ENCODE results near the gene TAC4.

The TAC4 gene

GRCh38 chr17:49848019-49848473 is at the start of gene TAC4:
TSS of gene TAC4 (minus strand) at chr17:49848069. CDS start at chr17:49848017, 52 bp downstream.
- no peak for DNase-seq

- DNase-seq: no peak
These were observed 49.0 kb upstream of the TAC4 start for GRCh38 chr17:49896860-49897259.

DNA sequence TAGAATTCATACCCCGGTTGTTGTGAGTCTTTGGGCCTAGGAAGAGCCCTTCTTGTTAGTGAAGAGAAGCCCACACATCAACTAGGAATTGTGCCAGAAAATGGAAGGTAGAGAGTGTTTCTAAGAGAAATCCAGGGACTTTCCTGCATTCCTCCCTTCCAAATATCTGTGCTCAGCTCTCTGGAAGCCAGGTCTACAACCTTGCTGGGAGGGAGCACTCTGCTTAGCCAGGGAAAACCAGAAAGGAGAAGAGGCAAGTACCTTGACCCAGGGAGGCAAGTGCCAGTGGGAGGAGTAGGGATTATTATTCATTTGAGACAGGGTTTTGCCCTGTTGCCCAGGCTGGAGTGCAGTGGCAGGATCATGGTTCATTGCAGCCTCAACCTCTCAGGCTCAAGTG is 48.4 kb upstream of the TAC4 start:
- DNase-seq: no peak

DNA sequence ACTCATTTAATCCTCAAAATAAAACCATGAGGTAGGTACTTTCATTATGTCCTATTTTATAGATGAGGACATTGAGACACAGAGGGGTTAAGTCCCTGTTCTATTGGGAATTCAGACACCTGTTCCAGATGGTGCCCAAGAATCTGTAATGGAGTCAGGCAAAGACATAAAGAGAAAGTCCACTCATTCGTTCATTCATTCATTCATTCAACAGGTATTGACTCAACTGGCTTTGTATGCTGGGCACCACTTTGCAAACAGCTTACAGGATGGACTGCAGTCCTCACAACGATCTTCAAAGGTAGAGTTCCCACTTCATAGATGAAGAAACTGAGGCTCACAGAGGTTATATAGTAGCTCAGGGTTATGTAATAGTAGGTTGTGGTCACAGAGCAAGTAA is 47.9 kb upstream of the TAC4 start:
- no peak for DNase-seq

DNA sequence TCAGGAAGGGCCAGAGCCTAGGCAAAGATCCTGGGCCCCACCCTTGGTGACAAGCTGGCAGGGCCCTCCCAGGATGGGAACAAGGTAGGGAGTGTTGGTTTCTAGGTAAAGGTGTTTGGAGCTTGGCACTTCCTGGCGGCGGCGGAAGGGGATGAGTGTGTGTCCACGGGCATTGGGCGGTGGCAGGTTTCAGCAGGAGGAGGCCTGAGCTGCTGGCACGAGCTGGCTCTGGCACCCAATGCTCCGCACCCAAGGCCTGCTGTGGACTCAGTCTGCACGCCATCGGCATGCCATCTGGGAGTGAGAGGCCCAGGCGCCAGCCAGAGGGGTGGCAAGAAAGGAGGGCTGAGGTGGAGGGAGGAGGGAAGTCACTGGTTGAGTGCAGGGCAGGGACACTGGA is 46.9 kb upstream of the TAC4 start:
- DNase-seq: no peak

GRCh38 chr17:49891694-49892389 is 44.0 kb upstream of the TAC4 start:
- no peak for DNase-seq

DNA sequence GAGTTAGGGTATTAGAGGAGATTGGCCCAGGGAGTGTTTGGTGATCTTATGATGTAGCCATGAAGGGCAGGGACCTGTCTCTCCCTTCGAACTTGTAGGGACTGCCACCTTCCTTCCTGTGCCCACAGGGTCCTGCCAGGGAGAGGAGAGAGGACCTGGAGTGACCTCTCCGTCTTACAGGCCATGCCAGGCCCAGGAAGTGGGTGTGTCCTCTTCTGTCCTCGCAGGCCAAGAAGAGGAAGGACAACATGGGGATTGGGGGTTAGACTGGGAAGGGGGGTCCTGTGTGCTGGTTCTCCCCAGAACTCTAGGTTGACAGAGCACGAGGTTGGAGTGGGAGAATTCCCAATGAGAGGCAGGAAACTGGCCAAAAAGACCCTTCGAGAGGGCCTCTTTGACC is 43.4 kb upstream of the TAC4 start:
- no peak for DNase-seq

GRCh38 chr17:49890852-49891251 is 43.0 kb upstream of the TAC4 start:
- DNase-seq: no peak

DNA sequence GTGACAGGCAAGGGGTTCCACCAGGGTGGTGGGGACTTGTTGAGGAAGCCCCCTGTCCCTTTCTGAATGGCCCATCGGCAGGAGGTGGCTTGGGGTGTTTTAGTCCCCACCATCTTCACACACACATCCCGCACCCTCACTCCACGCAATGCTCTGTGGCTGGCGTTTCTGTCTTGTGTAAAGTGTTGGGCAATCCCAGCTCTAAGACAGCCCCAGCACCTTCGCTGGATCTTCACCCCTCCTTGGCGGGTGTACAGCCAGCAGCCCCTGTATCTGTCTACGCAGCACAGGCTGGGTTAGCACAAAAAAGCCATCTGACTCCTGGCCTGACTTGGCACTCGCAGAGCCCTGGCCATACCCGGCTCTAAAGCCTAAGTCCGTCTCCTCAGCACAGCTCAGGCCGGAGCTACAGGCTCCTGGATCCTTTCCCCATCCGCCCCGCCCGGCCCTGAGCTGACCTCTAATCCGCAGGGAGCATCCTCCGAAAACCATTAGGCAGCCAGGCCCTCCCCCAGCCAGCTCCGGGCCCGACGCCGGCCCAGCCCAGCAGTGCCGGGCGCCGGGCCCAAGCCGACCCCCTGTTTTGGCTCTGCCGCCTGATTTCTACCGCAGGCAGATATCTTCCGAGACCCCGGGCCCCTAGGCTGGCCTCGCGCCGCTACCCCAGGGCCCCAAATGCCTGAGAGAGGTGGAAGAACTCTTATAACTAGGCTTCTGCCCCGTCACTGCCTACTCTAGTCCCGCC is 42.4 kb upstream of the TAC4 start:
- DNase-seq: no peak

DNA sequence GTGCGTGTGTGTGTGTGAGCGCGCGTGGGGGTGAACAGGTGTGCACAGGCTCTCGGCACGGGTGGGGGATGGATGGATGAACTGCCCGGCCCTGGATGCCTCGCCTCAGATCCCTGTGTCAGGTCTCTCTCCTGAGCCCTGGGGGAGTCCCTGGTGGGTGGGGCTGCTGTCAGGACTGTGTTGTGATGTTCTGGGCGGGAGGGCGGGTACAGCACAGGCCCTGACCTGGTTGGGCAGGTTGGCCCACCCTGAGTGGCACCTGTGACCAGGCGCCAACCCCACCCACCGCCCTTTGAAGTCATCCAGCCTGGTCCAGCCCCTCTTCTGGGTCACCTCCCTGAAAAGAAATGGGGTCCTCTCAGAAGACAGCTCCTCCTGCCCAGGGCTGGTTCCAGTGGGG is 41.6 kb upstream of the TAC4 start:
- DNase-seq: no peak

DNA sequence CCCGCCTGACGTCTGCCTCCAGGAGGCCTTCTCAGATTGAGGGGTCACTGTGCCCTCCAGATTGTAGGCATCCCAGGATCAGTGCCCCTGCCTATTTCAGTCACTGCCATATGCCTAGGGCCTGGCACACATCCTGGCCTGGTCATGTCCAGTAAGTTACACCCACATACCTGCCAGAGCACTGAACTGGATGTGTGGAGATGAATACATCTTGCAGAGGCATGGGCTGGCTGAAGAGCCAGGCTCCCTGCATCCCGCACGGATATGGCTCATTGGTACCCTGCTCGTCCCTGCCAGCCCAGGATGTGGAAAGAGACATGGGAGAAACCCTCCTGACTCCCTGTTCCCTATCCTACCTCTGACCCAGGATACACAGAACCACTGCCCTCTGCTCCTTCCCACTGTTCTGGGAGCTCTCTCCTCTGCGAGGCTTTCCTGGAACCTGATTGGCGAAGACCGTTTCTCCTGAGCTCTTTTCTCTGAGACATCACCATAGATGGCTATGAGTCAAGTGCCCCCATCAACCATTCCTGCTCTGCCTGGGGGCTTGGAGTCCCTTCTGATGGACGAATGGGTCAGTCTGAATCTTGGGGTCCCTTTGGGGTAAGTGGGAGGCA is 40.0 kb upstream of the TAC4 start:
- DNase-seq: no peak

- no peak for DNase-seq
These were observed 39.3 kb upstream of the TAC4 start for GRCh38 chr17:49887086-49887743.

DNA sequence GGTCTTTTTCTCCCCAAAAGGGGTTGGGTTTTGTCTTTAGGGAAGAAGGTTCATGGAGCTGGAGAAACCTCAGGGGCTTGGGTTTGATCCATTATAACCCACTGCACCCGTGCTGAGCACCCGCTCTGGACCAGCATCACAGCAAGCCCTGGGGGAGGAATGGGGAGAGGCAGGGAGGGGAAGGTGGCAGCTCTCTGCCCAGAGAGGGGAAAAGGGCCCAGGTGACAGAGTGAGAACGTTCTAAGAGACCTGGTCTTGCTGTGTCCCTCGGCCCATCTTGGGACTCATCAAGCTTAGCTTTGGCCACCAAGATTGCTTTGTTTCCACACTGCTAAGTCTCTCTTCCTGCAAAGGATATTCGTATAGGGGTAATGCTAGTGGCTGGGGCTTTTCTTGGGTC is 38.2 kb upstream of the TAC4 start:
- DNase-seq: no peak

DNA sequence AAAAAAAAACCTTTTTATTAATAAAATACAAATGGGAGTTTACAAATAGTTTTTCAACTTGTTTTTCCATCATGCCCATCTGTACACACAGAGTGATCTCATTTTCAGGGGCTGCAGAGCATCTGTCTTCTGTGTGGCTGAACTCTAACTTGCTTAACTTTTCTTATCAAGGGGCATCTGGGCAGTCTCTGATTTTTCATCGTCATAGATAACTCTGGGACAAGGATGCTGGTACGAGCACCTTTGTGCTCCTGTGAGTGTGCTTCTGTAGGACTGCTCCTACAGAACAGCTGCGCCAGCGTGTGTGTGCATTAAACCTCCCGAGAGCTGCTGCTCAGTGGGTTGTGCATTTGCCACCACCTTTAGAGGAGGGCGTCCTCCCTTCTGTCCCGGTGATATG is 34.6 kb upstream of the TAC4 start:
- no peak for DNase-seq

GRCh38 chr17:49881054-49881402 is 33.2 kb upstream of the TAC4 start:
- no peak for DNase-seq

DNA sequence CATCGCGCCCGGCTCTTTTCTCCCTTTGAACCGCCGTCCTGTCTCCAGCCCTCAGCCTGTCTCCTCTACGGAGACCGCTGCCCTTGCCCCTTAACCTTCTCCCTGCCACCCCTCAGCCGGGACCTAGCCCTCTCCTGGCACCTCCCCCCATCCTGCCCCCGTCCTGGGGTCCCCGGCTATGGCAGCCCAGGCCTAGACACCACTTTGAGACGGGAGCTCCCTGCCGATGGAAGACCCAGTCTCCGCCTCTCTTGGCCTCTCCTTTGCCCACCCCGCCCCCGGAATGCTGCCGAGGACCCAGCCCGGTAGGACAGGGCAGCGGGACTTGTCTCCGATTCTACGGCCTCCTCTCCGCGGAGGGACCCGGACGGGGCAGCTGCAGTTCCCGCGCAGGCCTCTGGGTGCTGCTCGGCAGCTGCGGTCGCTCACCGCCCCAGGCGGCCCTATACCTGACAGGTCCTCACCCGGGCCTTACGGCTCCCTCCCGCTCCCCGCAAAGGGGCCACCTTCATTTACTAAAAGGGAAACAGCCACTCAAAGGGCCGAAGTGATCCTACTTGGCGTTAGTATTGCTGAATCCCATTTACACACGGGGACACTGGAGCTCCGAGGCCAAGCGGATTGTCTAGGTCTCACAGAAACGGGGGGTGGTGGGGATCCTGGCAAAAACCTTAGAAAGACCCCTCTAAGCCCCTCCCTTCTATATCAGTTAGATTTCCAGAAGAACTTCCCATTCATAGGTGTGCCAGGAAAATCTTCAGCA is 32.6 kb upstream of the TAC4 start:
- peak; percentile 42 for DNase-seq

DNA sequence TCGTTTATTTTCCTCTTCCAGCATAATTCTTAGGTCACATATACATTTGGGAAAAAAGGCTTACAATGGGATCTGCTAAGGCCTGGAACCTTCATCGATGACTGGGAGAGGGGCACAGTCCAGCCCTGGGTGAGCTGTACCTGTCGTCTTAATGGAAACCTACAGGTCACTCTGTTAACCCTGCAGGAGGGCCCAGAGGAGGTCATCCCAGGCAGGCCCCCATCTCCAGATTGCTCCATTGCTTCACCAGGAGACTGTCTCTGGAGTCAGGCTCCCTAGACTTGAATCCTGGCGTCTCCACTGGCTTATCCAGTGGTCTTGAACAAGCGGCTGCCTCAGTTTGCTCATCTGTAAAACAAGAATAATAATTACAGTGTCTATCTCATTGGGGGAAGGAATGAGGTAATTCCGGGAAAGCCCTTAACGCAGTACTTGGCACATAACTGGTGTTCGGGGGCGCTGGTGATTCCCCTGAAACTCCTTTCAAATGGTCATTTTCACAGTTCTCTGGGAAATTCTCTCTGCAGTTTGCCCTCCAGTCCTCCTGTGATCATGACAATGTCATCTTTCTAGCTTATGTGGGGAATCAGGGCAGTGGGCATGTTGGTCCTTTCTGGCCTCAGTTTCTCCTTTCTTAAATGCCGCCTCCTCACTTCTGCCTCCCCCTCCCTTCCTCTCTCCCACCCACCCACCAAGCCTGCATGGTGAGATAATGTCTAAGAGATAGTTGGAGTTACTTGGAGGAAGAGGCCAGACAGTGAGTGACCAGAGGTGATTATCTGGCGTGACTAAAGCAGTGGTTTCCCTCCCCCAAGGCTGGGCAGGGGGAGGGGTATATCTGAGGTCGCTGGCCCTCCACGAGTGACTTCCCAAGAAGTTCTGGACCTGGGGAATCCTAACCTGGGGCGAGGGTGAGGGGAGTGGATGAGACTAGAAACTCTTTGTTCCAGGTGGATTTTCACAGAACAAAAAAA is 31.3 kb upstream of the TAC4 start:
- no peak for DNase-seq

DNA sequence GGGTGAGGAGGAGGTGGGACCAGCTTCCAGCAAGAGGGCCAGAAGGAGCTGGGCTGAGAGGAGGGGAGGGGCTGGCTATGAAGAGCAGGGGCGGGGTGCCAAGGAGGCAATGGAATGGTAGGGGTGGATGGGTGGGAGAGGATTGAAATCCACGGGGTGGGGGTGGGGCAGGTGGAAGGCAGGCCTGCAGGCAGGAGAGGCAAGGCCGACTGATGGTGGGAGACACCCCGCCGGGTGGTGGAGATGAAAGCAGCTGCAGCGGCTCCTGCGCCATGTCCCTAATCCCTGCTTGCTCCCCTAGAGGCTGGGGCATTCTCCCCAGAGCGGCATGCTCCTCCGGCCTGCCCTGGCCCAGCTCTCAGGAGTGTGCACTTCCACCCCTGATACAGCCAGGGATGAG is 27.8 kb upstream of the TAC4 start:
- no peak for DNase-seq

DNA sequence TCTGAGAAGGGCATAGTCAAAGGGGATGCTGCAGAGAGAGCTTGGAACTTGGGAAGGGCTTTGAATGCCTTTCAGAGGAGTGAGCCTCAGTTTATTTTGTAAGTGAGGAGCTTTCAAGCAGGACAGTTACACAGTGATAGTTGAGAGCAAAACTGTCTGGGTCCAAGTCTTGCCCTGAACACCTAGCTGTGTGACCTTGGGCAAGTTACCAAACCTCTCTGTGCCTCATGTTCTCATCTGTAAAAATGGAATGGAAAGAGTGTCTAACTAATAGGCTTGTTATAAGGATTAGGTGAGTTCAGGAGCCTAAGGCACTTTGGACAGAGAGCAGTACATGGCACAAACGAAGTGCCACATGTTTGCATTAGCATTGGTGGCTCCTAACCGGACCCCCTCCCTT is 27.0 kb upstream of the TAC4 start:
- no peak for DNase-seq

DNA sequence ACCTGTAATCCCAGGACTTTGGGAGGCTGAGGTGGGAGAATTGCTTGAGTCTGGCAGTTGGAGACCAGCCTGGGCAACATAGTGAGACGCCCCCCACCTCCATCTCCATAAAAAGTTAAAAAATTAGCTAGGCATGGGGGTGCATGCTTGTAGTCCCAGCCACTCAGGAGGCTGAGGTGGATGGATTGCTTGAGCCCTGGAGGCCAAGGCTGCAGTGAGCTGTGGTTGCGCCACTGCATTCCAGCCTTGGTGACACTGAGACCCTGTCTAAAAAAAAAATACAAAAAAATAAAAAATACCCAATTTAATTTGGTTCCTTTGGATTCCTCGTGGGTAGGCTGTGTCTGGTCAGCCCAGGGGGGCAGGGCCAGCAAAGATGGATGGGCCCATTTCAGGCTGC is 26.1 kb upstream of the TAC4 start:
- DNase-seq: no peak

- no peak for DNase-seq
These were observed 25.6 kb upstream of the TAC4 start for GRCh38 chr17:49873466-49873865.
